SH-SY5Y (cell line): Measurements from ENCODE around the gene MRPL28.

ENCODE experiments used
- GATA2 ChIP-seq: IDR thresholded peaks from 2 replicates; pipeline ENCODE4 v1.6.1; 2011; ENCODE audit warnings: mild to moderate bottlenecking, low read depth, low read length
- GATA3 ChIP-seq: IDR thresholded peaks from 2 replicates; pipeline ENCODE4 v1.6.1; 2011; ENCODE audit warnings: low read depth, mild to moderate bottlenecking, low read length, moderate library complexity

- TF ChIP-seq GATA2 (no peak), GATA3 (no peak)
Observed at GRCh38 chr16:359067-359763, 11.1 kb downstream of the MRPL28 start.
